ENCODE measurements around the gene ARHGEF12. TPM values are rescaled to one million over a fixed set of nuclear protein-coding genes. Genes with fewer than 3 reads are reported as not detected.

The ARHGEF12 gene
- total RNA-seq, 4 donors from 2014 or later = 75.9 to 116 (median 94.3) TPM

GRCh38 chr11:120489799-120490198 lies 153.6 kb downstream of the ARHGEF12 start:
- no peaks in the 10 kb centered on the region for H3K4me1 ChIP-seq
- H3K36me3 ChIP-seq = peaks cover 0 to 24% (median 0%) of the 10 kb centered on the region in 4 donors
- 45 to 55% methylated on average over 1 of the region's 1 CpG for WGBS, 2 donors (ENCODE audit: low coverage in 1 of 2)
- H3K9me3 ChIP-seq = no peaks in the 10 kb centered on the region
- H3K4me3 ChIP-seq = no peak overlapping the region
- no peak for DNase-seq
- in situ Hi-C loops (cut with MboI; ENCODE audit: low pct_ligation_motif_present in 1 of 4, low pct_unique_long_range_greater_than_20kb in 1 of 4, low sequenced_read_pairs in 3 of 4) (no loop called here), intact Hi-C loops (cut with DNase I; ENCODE audit: low total_unique reads) (no loop called here)
- no peaks in the 10 kb centered on the region for H3K27me3 ChIP-seq
- no peak for TF ChIP-seq EP300 (IDR thresholded peaks at IDR 0.05; ENCODE audit: low read depth)
- no peak for TF ChIP-seq POLR2A (IDR thresholded peaks at IDR 0.05)
- no peak for TF ChIP-seq CTCF (IDR thresholded peaks at IDR 0.05)
- no peak overlapping the region for H3K27ac ChIP-seq

GRCh38 chr11:120492486-120492885 lies 156.3 kb downstream of the ARHGEF12 start:
- H3K9me3 ChIP-seq = no peaks in the 10 kb centered on the region
- H3K4me3 ChIP-seq = no peak overlapping the region
- intact Hi-C loops (cut with DNase I; ENCODE audit: low total_unique reads) = no loop called here
- no peak for DNase-seq
- 55 to 67% methylated on average over 3 of the region's 3 CpGs for WGBS, 2 donors (ENCODE audit: low coverage in 1 of 2)
- no peaks in the 10 kb centered on the region for H3K27me3 ChIP-seq
- TF ChIP-seq EP300 (IDR thresholded peaks at IDR 0.05; ENCODE audit: low read depth) (no peak), POLR2A (IDR thresholded peaks at IDR 0.05) (no peak)
- in situ Hi-C loops (cut with MboI; ENCODE audit: low pct_ligation_motif_present in 1 of 4, low pct_unique_long_range_greater_than_20kb in 1 of 4, low sequenced_read_pairs in 3 of 4) = no loop called here
- H3K27ac ChIP-seq = no peak overlapping the region
- H3K36me3 ChIP-seq = peaks cover 0 to 6% (median 0%) of the 10 kb centered on the region in 4 donors
- no peaks in the 10 kb centered on the region for H3K4me1 ChIP-seq

- Histone ChIP-seq H3K4me3 (no peak overlapping the region), H3K36me3 (no peaks in the 10 kb centered on the region), H3K9me3 (no peaks in the 10 kb centered on the region), H3K4me1 (no peaks in the 10 kb centered on the region), H3K27me3 (peaks cover 6% of the 10 kb centered on the region), H3K27ac (no peak overlapping the region)
- 67 to 71% methylated on average over 2 of the region's 2 CpGs for WGBS, 2 donors (ENCODE audit: low coverage in 1 of 2)
- no peak for DNase-seq
- in situ Hi-C loops (cut with MboI; ENCODE audit: low pct_ligation_motif_present in 1 of 4, low pct_unique_long_range_greater_than_20kb in 1 of 4, low sequenced_read_pairs in 3 of 4) = no loop called here
- intact Hi-C loops (cut with DNase I; ENCODE audit: low total_unique reads) = no loop called here
- TF ChIP-seq POLR2A (IDR thresholded peaks at IDR 0.05) (no peak), CTCF (IDR thresholded peaks at IDR 0.05) (no peak), EP300 (IDR thresholded peaks at IDR 0.05; ENCODE audit: low read depth) (no peak), POLR2AphosphoS5 (IDR thresholded peaks at IDR 0.05) (no peak)
These were observed 158.4 kb downstream of the ARHGEF12 start for GRCh38 chr11:120494595-120494994.

- TF ChIP-seq POLR2AphosphoS5 (IDR thresholded peaks at IDR 0.05) (no peak), POLR2A (IDR thresholded peaks at IDR 0.05) (no peak), EP300 (IDR thresholded peaks at IDR 0.05; ENCODE audit: low read depth) (no peak), CTCF (IDR thresholded peaks at IDR 0.05) (no peak)
- 88% methylated on average over 8 of the region's 8 CpGs for WGBS, 2 donors (ENCODE audit: low coverage in 1 of 2)
- Histone ChIP-seq H3K36me3 (no peaks in the 10 kb centered on the region), H3K9me3 (no peaks in the 10 kb centered on the region), H3K4me1 (no peaks in the 10 kb centered on the region), H3K27ac (no peak overlapping the region), H3K4me3 (no peak overlapping the region), H3K27me3 (peaks cover 49% of the 10 kb centered on the region)
- no peak for DNase-seq
- intact Hi-C loops (cut with DNase I; ENCODE audit: low total_unique reads) (no loop called here), in situ Hi-C loops (cut with MboI; ENCODE audit: low pct_ligation_motif_present in 1 of 4, low pct_unique_long_range_greater_than_20kb in 1 of 4, low sequenced_read_pairs in 3 of 4) (no loop called here)
These were observed 162.9 kb downstream of the ARHGEF12 start for GRCh38 chr11:120499088-120499487.

GRCh38 chr11:120499859-120500258 lies 163.6 kb downstream of the ARHGEF12 start:
- H3K27ac ChIP-seq = no peak overlapping the region
- no peaks in the 10 kb centered on the region for H3K9me3 ChIP-seq
- H3K4me3 ChIP-seq = no peak overlapping the region
- TF ChIP-seq POLR2AphosphoS5 (IDR thresholded peaks at IDR 0.05) (no peak), EP300 (IDR thresholded peaks at IDR 0.05; ENCODE audit: low read depth) (no peak), POLR2A (IDR thresholded peaks at IDR 0.05) (no peak), CTCF (IDR thresholded peaks at IDR 0.05) (no peak)
- peaks cover 54% of the 10 kb centered on the region for H3K27me3 ChIP-seq
- WGBS, 2 donors (ENCODE audit: low coverage in 1 of 2) = 76 to 100% methylated on average over 1 to 5 of the region's 5 CpGs
- no peaks in the 10 kb centered on the region for H3K4me1 ChIP-seq
- H3K36me3 ChIP-seq = no peaks in the 10 kb centered on the region
- in situ Hi-C loops (cut with MboI; ENCODE audit: low pct_ligation_motif_present in 1 of 4, low pct_unique_long_range_greater_than_20kb in 1 of 4, low sequenced_read_pairs in 3 of 4) = loop anchor here in 3 of 4 donors (25.0 kb wide), 5 partner anchors 187 to 687 kb away; partner anchors contain the start of gene TECTA (in 1 of the 3)
- DNase-seq = no peak
- intact Hi-C loops (cut with DNase I; ENCODE audit: low total_unique reads) = no loop called here

All from transverse colon (tissue), 4 donors.